PFSK-1 (cell line): Measurements from ENCODE around the gene ZHX3.

Experiments used
- FOXP2 ChIP-seq: optimal IDR thresholded peaks from 2 replicates; pipeline ENCODE3; 2011; ENCODE audit warnings: borderline replicate concordance, control low read depth, inconsistent platforms; ENCODE audit not compliant: insufficient read depth; ENCODE audit errors: extremely low read length, extremely low read depth
- POLR2AphosphoS5 ChIP-seq: IDR thresholded peaks from 2 replicates; pipeline ENCODE4 v1.6.1; 2012; ENCODE audit warnings: low read depth, mild to moderate bottlenecking, control low read depth, low read length, moderate library complexity
- SIN3A ChIP-seq: IDR thresholded peaks from 2 replicates; pipeline ENCODE4 v1.6.1; 2012; ENCODE audit warnings: mild to moderate bottlenecking, low read length, moderate library complexity, borderline replicate concordance; ENCODE audit not compliant: insufficient read depth
- TAF1 ChIP-seq: IDR thresholded peaks from 2 replicates; pipeline ENCODE4 v1.6.1; 2012; ENCODE audit warnings: low read length, control low read depth, borderline replicate concordance; ENCODE audit not compliant: insufficient read depth
- TF ChIP-seq, protein P1 (sequence below), 2 experiments: IDR thresholded peaks; 2 replicates each; pipeline versions ENCODE4 v1.6.1 to v1.8.0; 2011 to 2012; ENCODE audit warnings: low read depth in 2 of 2, low read length in 2 of 2, control low read depth in 1 of 2, inconsistent platforms in 1 of 2, mild to moderate bottlenecking in 1 of 2, moderate library complexity in 1 of 2; ENCODE audit not compliant: insufficient read depth in 1 of 2

The ZHX3 gene

GRCh38 chr20:41213150-41213820, 104.2 kb downstream of the ZHX3 start:
- TF ChIP-seq, protein P1, sequence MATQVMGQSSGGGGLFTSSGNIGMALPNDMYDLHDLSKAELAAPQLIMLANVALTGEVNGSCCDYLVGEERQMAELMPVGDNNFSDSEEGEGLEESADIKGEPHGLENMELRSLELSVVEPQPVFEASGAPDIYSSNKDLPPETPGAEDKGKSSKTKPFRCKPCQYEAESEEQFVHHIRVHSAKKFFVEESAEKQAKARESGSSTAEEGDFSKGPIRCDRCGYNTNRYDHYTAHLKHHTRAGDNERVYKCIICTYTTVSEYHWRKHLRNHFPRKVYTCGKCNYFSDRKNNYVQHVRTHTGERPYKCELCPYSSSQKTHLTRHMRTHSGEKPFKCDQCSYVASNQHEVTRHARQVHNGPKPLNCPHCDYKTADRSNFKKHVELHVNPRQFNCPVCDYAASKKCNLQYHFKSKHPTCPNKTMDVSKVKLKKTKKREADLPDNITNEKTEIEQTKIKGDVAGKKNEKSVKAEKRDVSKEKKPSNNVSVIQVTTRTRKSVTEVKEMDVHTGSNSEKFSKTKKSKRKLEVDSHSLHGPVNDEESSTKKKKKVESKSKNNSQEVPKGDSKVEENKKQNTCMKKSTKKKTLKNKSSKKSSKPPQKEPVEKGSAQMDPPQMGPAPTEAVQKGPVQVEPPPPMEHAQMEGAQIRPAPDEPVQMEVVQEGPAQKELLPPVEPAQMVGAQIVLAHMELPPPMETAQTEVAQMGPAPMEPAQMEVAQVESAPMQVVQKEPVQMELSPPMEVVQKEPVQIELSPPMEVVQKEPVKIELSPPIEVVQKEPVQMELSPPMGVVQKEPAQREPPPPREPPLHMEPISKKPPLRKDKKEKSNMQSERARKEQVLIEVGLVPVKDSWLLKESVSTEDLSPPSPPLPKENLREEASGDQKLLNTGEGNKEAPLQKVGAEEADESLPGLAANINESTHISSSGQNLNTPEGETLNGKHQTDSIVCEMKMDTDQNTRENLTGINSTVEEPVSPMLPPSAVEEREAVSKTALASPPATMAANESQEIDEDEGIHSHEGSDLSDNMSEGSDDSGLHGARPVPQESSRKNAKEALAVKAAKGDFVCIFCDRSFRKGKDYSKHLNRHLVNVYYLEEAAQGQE (IDR thresholded peaks at IDR 0.05; ENCODE audit: insufficient read depth in 1 of 2, low read depth in 2 of 2, low read length in 2 of 2), result no peak
- TF ChIP-seq FOXP2, result no peak
- no peak for TF ChIP-seq POLR2AphosphoS5
- no peak for TF ChIP-seq SIN3A
- TF ChIP-seq TAF1, result no peak

GRCh38 chr20:41205313-41205712, 112.2 kb downstream of the ZHX3 start:
- TF ChIP-seq SIN3A (no peak), TAF1 (no peak)

DNA sequence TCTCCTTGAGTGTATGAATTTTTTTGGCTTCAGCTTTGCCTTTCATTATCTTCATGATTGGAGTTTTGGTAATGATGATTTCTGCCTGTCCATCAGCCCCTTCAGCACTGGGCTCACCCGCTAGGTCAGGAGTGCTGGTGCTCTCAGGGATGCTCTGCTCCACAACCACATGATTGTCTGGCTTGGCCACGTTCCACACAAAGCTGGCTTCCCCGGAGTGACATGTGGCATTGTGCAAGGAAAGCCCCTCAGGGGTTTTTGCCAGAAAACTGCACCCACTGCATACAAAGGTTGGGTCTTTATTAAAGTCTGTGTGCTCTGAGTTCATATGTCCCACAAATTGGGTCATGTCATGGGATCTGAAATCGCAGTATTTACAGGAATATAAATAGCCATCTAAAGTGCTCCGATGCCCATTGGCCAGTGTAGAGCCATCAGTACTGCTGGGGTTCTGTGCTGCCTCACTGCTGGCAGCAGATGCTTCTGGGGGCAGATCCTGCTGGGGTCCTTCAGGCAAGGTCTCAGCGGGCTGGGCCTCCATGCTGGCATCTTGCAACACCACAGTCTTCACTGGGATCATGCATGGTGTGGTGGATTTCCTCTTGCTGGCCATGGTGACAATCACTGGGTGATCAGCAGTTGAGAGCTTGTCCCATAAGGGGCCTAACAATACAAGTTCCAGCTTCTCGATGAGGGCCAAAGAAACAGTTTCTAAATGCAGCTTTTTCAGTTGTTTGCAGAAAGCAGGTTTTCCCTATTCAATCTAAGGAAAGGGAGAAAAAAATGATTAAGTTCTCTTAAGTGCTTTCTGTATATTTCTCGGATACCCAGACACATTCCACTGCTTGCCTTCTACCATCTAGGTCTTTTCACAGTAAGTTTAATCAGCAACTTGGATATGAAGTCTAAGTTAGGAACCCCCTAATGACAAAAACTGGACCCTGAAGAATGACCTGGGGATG, 112.9 kb downstream of the ZHX3 start:
- TF ChIP-seq SIN3A, result no peak
- TF ChIP-seq FOXP2, result no peak
- no peak for TF ChIP-seq TAF1
- TF ChIP-seq, protein P1 (IDR thresholded peaks at IDR 0.05; ENCODE audit: insufficient read depth in 1 of 2, low read depth in 2 of 2, low read length in 2 of 2), result no peak
- no peak for TF ChIP-seq POLR2AphosphoS5

DNA sequence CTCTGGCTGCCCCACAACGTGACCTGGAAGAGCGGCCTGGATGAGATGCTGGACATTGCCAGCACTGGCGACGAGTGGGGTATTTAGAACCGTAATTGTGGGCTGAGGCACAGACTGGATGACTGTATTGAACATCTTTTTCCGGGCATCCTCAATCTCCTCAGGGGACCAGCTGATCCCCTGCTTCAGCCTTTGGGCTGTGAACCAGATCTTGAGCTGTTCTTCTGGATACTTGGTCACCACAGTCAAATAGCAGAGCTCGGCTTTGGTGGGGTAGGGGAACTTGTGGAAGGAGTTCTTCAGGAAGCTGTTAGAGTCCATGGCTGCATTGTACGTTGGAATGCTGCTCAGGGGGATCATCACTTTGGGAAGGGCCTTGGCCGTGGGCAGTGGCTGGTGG, 113.9 kb downstream of the ZHX3 start:
- TF ChIP-seq SIN3A, result no peak
- TF ChIP-seq FOXP2, result no peak
- TF ChIP-seq, protein P1 (IDR thresholded peaks at IDR 0.05; ENCODE audit: insufficient read depth in 1 of 2, low read depth in 2 of 2, low read length in 2 of 2), result no peak
- TF ChIP-seq POLR2AphosphoS5, result no peak
- TF ChIP-seq TAF1, result no peak

DNA sequence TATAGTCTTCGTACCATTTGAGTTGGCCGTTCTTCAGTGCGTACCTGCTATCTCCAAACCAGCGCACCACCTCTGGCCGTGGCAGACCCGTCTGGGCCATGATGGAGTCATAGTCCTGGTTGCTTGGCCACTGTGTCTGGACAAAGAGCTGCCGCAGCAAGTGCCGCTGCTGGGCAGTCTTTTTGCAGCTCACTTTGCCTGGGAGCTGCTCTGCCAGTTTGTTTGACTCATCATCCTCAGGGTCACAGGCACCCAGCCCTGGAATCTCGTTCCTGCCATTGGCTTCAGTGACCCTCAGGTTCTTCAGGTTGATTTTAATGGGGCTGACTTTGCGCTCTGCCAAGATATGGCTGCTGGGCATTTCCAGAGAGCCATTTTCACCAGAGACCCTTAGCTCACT, 115.1 kb downstream of the ZHX3 start:
- TF ChIP-seq TAF1, result no peak
- no peak for TF ChIP-seq SIN3A
- TF ChIP-seq POLR2AphosphoS5, result no peak
- TF ChIP-seq FOXP2, result no peak
- TF ChIP-seq, protein P1 (IDR thresholded peaks at IDR 0.05; ENCODE audit: insufficient read depth in 1 of 2, low read depth in 2 of 2, low read length in 2 of 2), result no peak
